ENCODE results near the gene EPHB1.

Gene EPHB1

GRCh38 chr3:134807189-134807588 is 12.1 kb downstream of the EPHB1 start:
- H3K4me3 ChIP-seq (ENCODE audit: low read depth, low read length): no peak overlapping the region
- no peak for TF ChIP-seq CTCF (IDR thresholded peaks at IDR 0.05; ENCODE audit: borderline replicate concordance, insufficient read depth, low read depth, low read length)

GRCh38 chr3:134808835-134809234 is 13.8 kb downstream of the EPHB1 start:
- TF ChIP-seq CTCF (IDR thresholded peaks at IDR 0.05; ENCODE audit: borderline replicate concordance, insufficient read depth, low read depth, low read length): no peak
- no peak overlapping the region for H3K4me3 ChIP-seq (ENCODE audit: low read depth, low read length)

GRCh38 chr3:134809427-134810051 is 14.5 kb downstream of the EPHB1 start:
- no peak overlapping the region for H3K4me3 ChIP-seq (ENCODE audit: low read depth, low read length)
- TF ChIP-seq CTCF (IDR thresholded peaks at IDR 0.05; ENCODE audit: borderline replicate concordance, insufficient read depth, low read depth, low read length): no peak

- no peak for TF ChIP-seq CTCF (IDR thresholded peaks at IDR 0.05; ENCODE audit: borderline replicate concordance, insufficient read depth, low read depth, low read length)
- no peak overlapping the region for H3K4me3 ChIP-seq (ENCODE audit: low read depth, low read length)
Measured at GRCh38 chr3:134810052-134810435, 15.0 kb downstream of the EPHB1 start.

GRCh38 chr3:134810850-134811249 is 15.8 kb downstream of the EPHB1 start:
- TF ChIP-seq CTCF (IDR thresholded peaks at IDR 0.05; ENCODE audit: borderline replicate concordance, insufficient read depth, low read depth, low read length): no peak
- H3K4me3 ChIP-seq (ENCODE audit: low read depth, low read length): no peak overlapping the region

GRCh38 chr3:134813618-134814017 is 18.6 kb downstream of the EPHB1 start:
- no peak overlapping the region for H3K4me3 ChIP-seq (ENCODE audit: low read depth, low read length)
- TF ChIP-seq CTCF (IDR thresholded peaks at IDR 0.05; ENCODE audit: borderline replicate concordance, insufficient read depth, low read depth, low read length): no peak

GRCh38 chr3:134815519-134815918 is 20.5 kb downstream of the EPHB1 start:
- H3K4me3 ChIP-seq (ENCODE audit: low read depth, low read length): no peak overlapping the region
- TF ChIP-seq CTCF (IDR thresholded peaks at IDR 0.05; ENCODE audit: borderline replicate concordance, insufficient read depth, low read depth, low read length): no peak
